ENCODE results near the gene DUSP23.

Gene DUSP23

DNA sequence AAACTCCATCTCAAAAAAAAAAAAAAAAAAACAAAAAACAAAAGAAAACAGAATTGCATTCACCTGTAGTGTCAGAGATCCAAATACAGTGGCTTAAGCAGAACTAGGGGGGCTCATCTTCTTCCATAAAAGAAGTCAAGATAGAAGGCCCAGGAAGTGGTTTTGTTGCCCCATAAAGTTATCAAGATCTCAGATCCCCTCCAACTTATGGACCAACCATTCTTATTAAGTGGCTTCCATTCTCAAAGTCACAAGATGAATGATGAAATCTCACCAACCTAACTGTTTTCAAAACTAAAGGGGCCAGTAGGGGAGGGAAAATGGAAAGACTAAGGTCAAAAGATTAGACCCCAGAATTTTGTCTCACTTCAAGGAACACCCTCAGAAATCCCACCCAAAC, 30.1 kb upstream of the DUSP23 start:
- H3K4me3 ChIP-seq (ENCODE audit: low read depth, low read length), result no peak overlapping the region
- no peak for DNase-seq (ENCODE audit: low read depth)
- TF ChIP-seq CTCF (IDR thresholded peaks at IDR 0.05; ENCODE audit: insufficient read depth, low read depth, low read length, missing control alignments), result no peak

DNA sequence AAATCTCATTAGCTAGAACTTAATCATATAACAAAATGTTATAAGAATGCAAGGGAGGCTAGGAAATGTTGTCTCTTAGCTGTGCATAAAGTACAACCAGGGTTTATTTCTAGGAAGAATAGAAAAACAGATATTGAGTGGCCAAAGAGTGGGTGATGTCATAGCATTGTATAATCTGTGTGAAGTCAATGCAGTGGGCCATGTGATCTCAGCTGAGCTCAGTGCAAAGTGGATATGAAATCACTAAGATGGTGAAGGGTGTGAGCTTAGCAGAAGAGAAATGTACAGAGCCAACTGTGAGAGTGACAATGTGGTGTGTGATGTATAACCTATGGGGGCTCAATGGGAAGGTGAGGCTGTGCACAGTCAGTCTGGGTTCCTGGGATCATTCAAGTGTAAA, 29.7 kb upstream of the DUSP23 start:
- no peak overlapping the region for H3K4me3 ChIP-seq (ENCODE audit: low read depth, low read length)
- DNase-seq (ENCODE audit: low read depth), result no peak
- TF ChIP-seq CTCF (IDR thresholded peaks at IDR 0.05; ENCODE audit: insufficient read depth, low read depth, low read length, missing control alignments), result no peak

DNA sequence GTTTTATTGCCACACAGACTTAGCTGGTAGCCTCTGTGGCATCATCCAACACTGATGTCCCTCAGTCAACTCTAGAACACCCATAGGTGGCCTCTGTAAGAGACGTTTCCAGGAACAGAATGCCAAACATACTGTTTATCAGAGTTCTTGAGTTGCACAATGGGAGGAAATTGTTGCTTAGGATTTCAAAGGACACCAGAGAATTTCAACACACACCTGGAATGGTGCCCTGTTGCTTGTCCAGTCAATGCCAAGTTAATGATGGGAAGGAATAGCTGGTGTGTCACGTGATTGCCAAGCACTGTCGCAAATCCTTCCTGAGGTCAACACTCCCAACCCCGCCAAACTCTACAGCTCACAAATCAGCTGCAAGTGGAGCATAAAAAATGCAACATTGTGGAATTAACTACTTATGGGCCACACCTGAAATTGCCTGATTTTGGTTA, 28.6 kb upstream of the DUSP23 start:
- H3K4me3 ChIP-seq (ENCODE audit: low read depth, low read length), result no peak overlapping the region
- DNase-seq (ENCODE audit: low read depth), result no peak
- no peak for TF ChIP-seq CTCF (IDR thresholded peaks at IDR 0.05; ENCODE audit: insufficient read depth, low read depth, low read length, missing control alignments)

- no peak overlapping the region for H3K4me3 ChIP-seq (ENCODE audit: low read depth, low read length)
- TF ChIP-seq CTCF (IDR thresholded peaks at IDR 0.05; ENCODE audit: insufficient read depth, low read depth, low read length, missing control alignments), result no peak
- DNase-seq (ENCODE audit: low read depth), result no peak
These were observed 27.4 kb upstream of the DUSP23 start for GRCh38 chr1:159753386-159753785.

DNA sequence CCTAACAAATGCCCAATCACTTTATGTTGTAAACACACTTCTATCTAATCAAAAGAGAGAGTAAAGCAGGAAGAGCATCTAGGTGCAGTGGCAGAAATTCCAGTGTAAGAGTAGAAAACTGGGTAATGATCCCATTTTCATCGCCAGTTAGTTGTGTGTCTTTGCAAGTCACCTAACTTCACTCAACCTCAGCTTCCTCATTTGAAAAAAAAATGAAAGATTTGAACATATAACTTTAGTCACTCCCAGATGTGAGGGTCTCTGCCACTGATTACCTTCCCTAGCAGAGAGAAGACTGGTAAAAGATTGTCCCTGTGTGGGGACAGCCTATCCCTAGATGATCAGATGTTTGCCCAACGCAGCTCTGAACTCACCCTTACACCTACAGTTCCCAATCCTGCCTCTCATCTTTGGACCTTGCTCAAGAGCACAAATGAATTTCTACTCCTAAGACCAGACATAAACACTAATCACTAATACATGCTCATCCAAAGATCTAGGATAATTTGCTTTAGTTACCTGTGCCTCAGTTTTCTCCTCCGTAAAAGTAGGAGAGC, 25.2 kb upstream of the DUSP23 start:
- no peak for TF ChIP-seq CTCF (IDR thresholded peaks at IDR 0.05; ENCODE audit: insufficient read depth, low read depth, low read length, missing control alignments)
- no peak overlapping the region for H3K4me3 ChIP-seq (ENCODE audit: low read depth, low read length)
- no peak for DNase-seq (ENCODE audit: low read depth)

DNA sequence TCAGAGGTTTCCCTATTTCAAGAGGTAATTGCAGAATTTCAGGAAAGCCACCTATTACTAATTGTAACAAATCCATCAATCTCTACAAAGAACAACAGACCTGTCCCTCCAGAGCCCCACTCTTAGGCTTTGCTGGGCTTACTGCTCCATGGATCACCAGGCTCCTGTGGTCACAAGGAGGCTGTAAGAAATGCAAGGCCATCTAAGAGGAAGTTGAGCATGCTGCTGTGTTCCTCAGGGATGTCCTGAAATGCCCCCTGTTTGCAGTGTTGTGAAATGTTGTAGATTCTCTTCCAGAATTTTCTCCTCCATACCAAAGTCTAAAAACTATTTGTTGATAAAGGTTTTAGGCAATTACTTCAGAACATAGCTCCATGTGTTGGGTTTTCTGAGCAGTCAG, 24.4 kb upstream of the DUSP23 start:
- no peak overlapping the region for H3K4me3 ChIP-seq (ENCODE audit: low read depth, low read length)
- no peak for DNase-seq (ENCODE audit: low read depth)
- no peak for TF ChIP-seq CTCF (IDR thresholded peaks at IDR 0.05; ENCODE audit: insufficient read depth, low read depth, low read length, missing control alignments)

GRCh38 chr1:159763686-159764085, 17.1 kb upstream of the DUSP23 start:
- no peak overlapping the region for H3K4me3 ChIP-seq (ENCODE audit: low read depth, low read length)
- no peak for TF ChIP-seq CTCF (IDR thresholded peaks at IDR 0.05; ENCODE audit: insufficient read depth, low read depth, low read length, missing control alignments)
- no peak for DNase-seq (ENCODE audit: low read depth)

Data from GM12865 (cell line).